ENCODE data around the gene PCSK7.
"Not testable (repeated sequence)": the region's sequence is repeated elsewhere in the genome, so short reads cannot be mapped to it uniquely, and the experiment has no call there.

PCSK7 gene

GRCh38 chr11:117197516-117198456 is 34.1 kb downstream of the PCSK7 start:
- no peak for DNase-seq

- no peak for DNase-seq
Observed at GRCh38 chr11:117197006-117197405, 34.9 kb downstream of the PCSK7 start.

GRCh38 chr11:117195761-117196160 is 36.1 kb downstream of the PCSK7 start:
- no peak for DNase-seq

GRCh38 chr11:117195258-117195657 is 36.6 kb downstream of the PCSK7 start:
- no peak for DNase-seq

- no peak for DNase-seq
Observed at GRCh38 chr11:117194267-117194666, 37.6 kb downstream of the PCSK7 start.

GRCh38 chr11:117193130-117194020 is 38.5 kb downstream of the PCSK7 start:
- DNase-seq = no peak

GRCh38 chr11:117192401-117192875 is 39.4 kb downstream of the PCSK7 start:
- no peak for DNase-seq

GRCh38 chr11:117191680-117192400 is 40.0 kb downstream of the PCSK7 start:
- DNase-seq = no peak

GRCh38 chr11:117189941-117190544 is 41.8 kb downstream of the PCSK7 start:
- no peak for DNase-seq

GRCh38 chr11:117189191-117189940 is 42.5 kb downstream of the PCSK7 start:
- no peak for DNase-seq

GRCh38 chr11:117188620-117189081 is 43.2 kb downstream of the PCSK7 start:
- DNase-seq = no peak

- no peak for DNase-seq
Observed at GRCh38 chr11:117187799-117188481, 43.9 kb downstream of the PCSK7 start.

- no peak for DNase-seq
Observed at GRCh38 chr11:117187428-117187798, 44.5 kb downstream of the PCSK7 start.

- no peak for DNase-seq
Observed at GRCh38 chr11:117187007-117187406, 44.9 kb downstream of the PCSK7 start.

- DNase-seq = no peak
Observed at GRCh38 chr11:117186431-117186761, 45.5 kb downstream of the PCSK7 start.

- DNase-seq = no peak
Observed at GRCh38 chr11:117185736-117186430, 46.0 kb downstream of the PCSK7 start.

GRCh38 chr11:117183724-117184349 is 48.0 kb downstream of the PCSK7 start:
- no peak for DNase-seq

- not testable (repeated sequence) for DNase-seq
Observed at GRCh38 chr11:117183178-117183577, 48.7 kb downstream of the PCSK7 start.

- no peak for DNase-seq
Observed at GRCh38 chr11:117182551-117182935, 49.3 kb downstream of the PCSK7 start.
